Brain microvascular endothelial cell (primary cell): Measurements from ENCODE around the gene CSNK1G2.
A peak's percentile ranks its signal among the peaks of the same experiment; 100 is the strongest.

ENCODE experiments used
- DNase-seq: peaks from one replicate; pipeline ENCODE4 v3.0.0-alpha.2; 2020
- H3K27ac ChIP-seq: fragments of 250-450 bp; sonication (Bioruptor Pico); 2 replicates; pipeline ENCODE4 v1.5.1; 2020; ENCODE audit warnings: mild to moderate bottlenecking, moderate library complexity
- H3K27me3 ChIP-seq: fragments of 250-450 bp; sonication (Bioruptor Pico); replicated peaks from 2 replicates; pipeline ENCODE4 v1.5.1; 2020; ENCODE audit warnings: mild to moderate bottlenecking
- H3K36me3 ChIP-seq: fragments of 250-450 bp; sonication (Bioruptor Pico); replicated peaks from 2 replicates; pipeline ENCODE4 v1.5.1; 2020; ENCODE audit warnings: mild to moderate bottlenecking
- H3K4me3 ChIP-seq: 2 replicates; pipeline ENCODE4 v1.5.1; 2011; ENCODE audit warnings: low read depth, mild to moderate bottlenecking, control low read depth, low read length, moderate library complexity
- CTCF ChIP-seq: IDR thresholded peaks from 2 replicates; pipeline ENCODE4 v1.5.1; 2011; ENCODE audit warnings: low read depth, mild to moderate bottlenecking, moderate library complexity, low read length, control low read depth, inconsistent platforms; ENCODE audit errors: missing control alignments
- in situ Hi-C: cut with HindIII; loops from 2 replicates; pipeline ENCODE4 v1.10.0; 2017; ENCODE audit warnings: low sequenced_read_pairs, low pct_ligation_motif_present

Gene CSNK1G2

GRCh38 chr19:1909761-1910080, 31.3 kb upstream of the CSNK1G2 start:
- no peak overlapping the region for H3K4me3 ChIP-seq
- H3K27me3 ChIP-seq: no peaks in the 10 kb centered on the region
- DNase-seq: no peak
- no peak for TF ChIP-seq CTCF
- in situ Hi-C loops: no loop called here
- H3K27ac ChIP-seq: no peak overlapping the region
- peaks cover 20% of the 10 kb centered on the region for H3K36me3 ChIP-seq

GRCh38 chr19:1910177-1910576, 30.8 kb upstream of the CSNK1G2 start:
- in situ Hi-C loops: no loop called here
- no peak overlapping the region for H3K4me3 ChIP-seq
- DNase-seq: peak; percentile 13
- no peaks in the 10 kb centered on the region for H3K27me3 ChIP-seq
- H3K27ac ChIP-seq: no peak overlapping the region
- peaks cover 21% of the 10 kb centered on the region for H3K36me3 ChIP-seq
- no peak for TF ChIP-seq CTCF

- Histone ChIP-seq H3K36me3 (peaks cover 22% of the 10 kb centered on the region), H3K27me3 (no peaks in the 10 kb centered on the region), H3K4me3 (no peak overlapping the region), H3K27ac (no peak overlapping the region)
- in situ Hi-C loops: no loop called here
- TF ChIP-seq CTCF: no peak
- no peak for DNase-seq
Measured at GRCh38 chr19:1911098-1911497, 29.9 kb upstream of the CSNK1G2 start.

GRCh38 chr19:1911995-1912394, 29.0 kb upstream of the CSNK1G2 start:
- in situ Hi-C loops: no loop called here
- Histone ChIP-seq H3K27me3 (no peaks in the 10 kb centered on the region), H3K36me3 (peaks cover 22% of the 10 kb centered on the region), H3K4me3 (no peak overlapping the region), H3K27ac (no peak overlapping the region)
- TF ChIP-seq CTCF: no peak
- DNase-seq: no peak

GRCh38 chr19:1912760-1913505, 28.0 kb upstream of the CSNK1G2 start:
- H3K36me3 ChIP-seq: peaks cover 26% of the 10 kb centered on the region
- H3K4me3 ChIP-seq: no peak overlapping the region
- in situ Hi-C loops: no loop called here
- DNase-seq: no peak
- no peaks in the 10 kb centered on the region for H3K27me3 ChIP-seq
- H3K27ac ChIP-seq: no peak overlapping the region
- TF ChIP-seq CTCF: no peak

- in situ Hi-C loops: no loop called here
- no peak overlapping the region for H3K4me3 ChIP-seq
- no peak for DNase-seq
- no peaks in the 10 kb centered on the region for H3K27me3 ChIP-seq
- no peak overlapping the region for H3K27ac ChIP-seq
- H3K36me3 ChIP-seq: peaks cover 34% of the 10 kb centered on the region
- TF ChIP-seq CTCF: no peak
Measured at GRCh38 chr19:1913781-1914577, 27.0 kb upstream of the CSNK1G2 start.
